IMR-90 (cell line): ENCODE data around the gene GPC5. TPM values are rescaled to one million over a fixed set of nuclear protein-coding genes. Genes with fewer than 3 reads are reported as not detected.

Experiments used
- ATAC-seq: fragments of 200-7000 bp; cut with Tn5 transposase; 2 replicates; pipeline ENCODE4 v1.9.1; 2020; ENCODE audit warnings: low read depth, mild to moderate bottlenecking, moderate library complexity
- BruUV-seq: library from RNA; stranded (reverse); fragments of 400-500 nt; replicated peaks from 2 replicates; lab custom pipeline; 2021; lab: Mats Ljungman, UMichigan
- CTCF ChIA-PET: fragments of 300-600 bp; formaldehyde crosslinking; extraction: SDS; loops from one replicate; lab custom pipeline; 2021; ENCODE audit warnings: antibody characterized with exemption; lab: Yijun Ruan, JAX
- POLR2A ChIA-PET: fragments of 300-600 bp; sonication (Branson Sonifier 250); formaldehyde crosslinking; loops from one replicate; lab custom pipeline; 2022; ENCODE audit warnings: antibody characterized with exemption; ENCODE audit not compliant: unreplicated experiment; lab: Charles Lee
- DNase-seq: peaks from one replicate; pipeline ENCODE4 v3.0.0; 2013
- H2AFZ ChIP-seq: replicated peaks from 2 replicates; pipeline ENCODE3; 2013; ENCODE audit warnings: low read length, mild to moderate bottlenecking; ENCODE audit not compliant: poor library complexity
- H2AK5ac ChIP-seq: 2 replicates; pipeline ENCODE4 v1.6.1; 2013; ENCODE audit warnings: low read depth, low read length, inconsistent platforms
- H2AK9ac ChIP-seq: replicated peaks from 2 replicates; pipeline ENCODE3; 2013; ENCODE audit warnings: mild to moderate bottlenecking, low read depth, low read length, moderate library complexity; ENCODE audit not compliant: poor library complexity
- H2BK120ac ChIP-seq: 2 replicates; pipeline ENCODE4 v1.6.1; 2013; ENCODE audit warnings: low read depth, low read length, inconsistent platforms
- H2BK15ac ChIP-seq: 3 replicates; pipeline ENCODE4 v1.6.1; 2013; ENCODE audit warnings: low read depth, low read length, inconsistent platforms
- H2BK20ac ChIP-seq: 2 replicates; pipeline ENCODE4 v1.6.1; 2013; ENCODE audit warnings: low read depth, mild to moderate bottlenecking, inconsistent platforms, low read length, moderate library complexity
- H2BK5ac ChIP-seq: 2 replicates; pipeline ENCODE4 v1.6.1; 2013; ENCODE audit warnings: mild to moderate bottlenecking, low read depth, low read length, inconsistent platforms; ENCODE audit not compliant: poor library complexity, severe bottlenecking
- H3K14ac ChIP-seq: replicated peaks from 2 replicates; pipeline ENCODE4 v1.6.1; 2013; ENCODE audit warnings: low read depth, low read length, inconsistent platforms
- H3K18ac ChIP-seq: 2 replicates; pipeline ENCODE4 v1.6.1; 2013; ENCODE audit warnings: low read depth, low read length, control low read depth
- H3K23ac ChIP-seq: 2 replicates; pipeline ENCODE4 v1.6.1; 2013; ENCODE audit warnings: low read depth, low read length, inconsistent platforms
- H3K27ac ChIP-seq: 2 replicates; pipeline ENCODE4 v1.5.1; 2013; ENCODE audit warnings: mild to moderate bottlenecking, control low read depth, low read length; ENCODE audit not compliant: insufficient read depth
- H3K27me3 ChIP-seq: 2 replicates; pipeline ENCODE4 v1.6.1; 2013; ENCODE audit warnings: low read length; ENCODE audit not compliant: control insufficient read depth, insufficient read depth
- H3K36me3 ChIP-seq: 2 replicates; pipeline ENCODE4 v1.6.1; 2013; ENCODE audit warnings: low read length, mixed read lengths; ENCODE audit not compliant: control insufficient read depth, insufficient read depth
- H3K4ac ChIP-seq: 2 replicates; pipeline ENCODE4 v1.6.1; 2013; ENCODE audit warnings: low read depth, low read length, inconsistent platforms
- H3K4me1 ChIP-seq: 2 replicates; pipeline ENCODE4 v1.6.1; 2013; ENCODE audit warnings: low read length, mixed read lengths; ENCODE audit not compliant: control insufficient read depth, insufficient read depth
- H3K4me2 ChIP-seq: 2 replicates; pipeline ENCODE4 v1.6.1; 2013; ENCODE audit warnings: low read depth, mild to moderate bottlenecking, control low read depth, low read length, moderate library complexity
- H3K4me3 ChIP-seq: 2 replicates; pipeline ENCODE4 v1.5.1; 2013; ENCODE audit warnings: low read depth, mild to moderate bottlenecking, control low read depth, low read length, moderate library complexity; ENCODE audit not compliant: insufficient read depth
- H3K56ac ChIP-seq: 2 replicates; pipeline ENCODE4 v1.6.1; 2013; ENCODE audit warnings: low read length, inconsistent platforms; ENCODE audit not compliant: insufficient read depth; ENCODE audit errors: extremely low read depth
- H3K79me1 ChIP-seq, 2 experiments: 2 replicates each; pipeline ENCODE4 v1.6.1; 2013; ENCODE audit warnings: low read length in 2 of 2, inconsistent platforms in 1 of 2, low read depth in 1 of 2
- H3K9ac ChIP-seq: 2 replicates; pipeline ENCODE4 v1.6.1; 2013; ENCODE audit warnings: low read depth, low read length, control low read depth
- H3K9me1 ChIP-seq: 2 replicates; pipeline ENCODE4 v1.6.1; 2013; ENCODE audit warnings: low read length, inconsistent platforms; ENCODE audit not compliant: insufficient read depth
- H3K9me3 ChIP-seq: 2 replicates; pipeline ENCODE4 v1.6.1; 2013; ENCODE audit warnings: low read length; ENCODE audit not compliant: control insufficient read depth, insufficient read depth
- H4K20me1 ChIP-seq: 2 replicates; pipeline ENCODE4 v1.6.1; 2013; ENCODE audit warnings: low read length, inconsistent platforms; ENCODE audit not compliant: insufficient read depth
- H4K5ac ChIP-seq: 2 replicates; pipeline ENCODE4 v1.6.1; 2013; ENCODE audit warnings: mild to moderate bottlenecking, low read depth, low read length, control low read depth
- H4K8ac ChIP-seq, 2 experiments: 2 replicates each; pipeline ENCODE4 v1.6.1; 2013; ENCODE audit warnings: low read depth in 2 of 2, low read length in 2 of 2, control low read depth in 1 of 2, inconsistent platforms in 1 of 2
- H4K91ac ChIP-seq: 2 replicates; pipeline ENCODE4 v1.6.1; 2013; ENCODE audit warnings: low read depth, low read length, inconsistent platforms; ENCODE audit not compliant: insufficient read depth
- BHLHE40 ChIP-seq: fragments of 150-350 bp; IDR thresholded peaks from 2 replicates; pipeline ENCODE4 v1.6.1; 2016; ENCODE audit warnings: mild to moderate bottlenecking, low read depth, low read length
- CEBPB ChIP-seq: IDR thresholded peaks from 2 replicates; pipeline ENCODE4 v1.6.1; 2012; ENCODE audit warnings: low read depth, low read length, improper control_type of control experiment
- CHD1 ChIP-seq: IDR thresholded peaks from 2 replicates; pipeline ENCODE4 v1.6.1; 2012; ENCODE audit warnings: low read depth, low read length, improper control_type of control experiment
- FOS ChIP-seq: fragments of 150-350 bp; IDR thresholded peaks from 2 replicates; pipeline ENCODE4 v1.6.1; 2016; ENCODE audit warnings: low read depth, low read length
- MAFK ChIP-seq: IDR thresholded peaks from 2 replicates; pipeline ENCODE4 v1.6.1; 2012; ENCODE audit warnings: low read depth, low read length, improper control_type of control experiment
- MAZ ChIP-seq: IDR thresholded peaks from 2 replicates; pipeline ENCODE4 v1.6.1; 2012; ENCODE audit warnings: low read depth, mild to moderate bottlenecking, low read length, improper control_type of control experiment, moderate library complexity, borderline replicate concordance
- MXI1 ChIP-seq: IDR thresholded peaks from 2 replicates; pipeline ENCODE4 v1.6.1; 2012; ENCODE audit warnings: low read depth, mild to moderate bottlenecking, low read length, moderate library complexity, borderline replicate concordance
- NFE2L2 ChIP-seq: fragments of 150-350 bp; IDR thresholded peaks from 2 replicates; pipeline ENCODE4 v1.6.1; 2016; ENCODE audit warnings: low read depth, mild to moderate bottlenecking, low read length
- POLR2A ChIP-seq: IDR thresholded peaks from 2 replicates; pipeline ENCODE4 v1.6.1; 2012; ENCODE audit warnings: mild to moderate bottlenecking, low read depth, low read length
- RAD21 ChIP-seq: IDR thresholded peaks from 2 replicates; pipeline ENCODE4 v1.6.1; 2012; ENCODE audit warnings: low read length, improper control_type of control experiment
- RCOR1 ChIP-seq: IDR thresholded peaks from 2 replicates; pipeline ENCODE4 v1.6.1; 2012; ENCODE audit warnings: mild to moderate bottlenecking, low read length, improper control_type of control experiment; ENCODE audit not compliant: insufficient replicate concordance
- RFX5 ChIP-seq: IDR thresholded peaks from 2 replicates; pipeline ENCODE4 v1.8.0; 2012; ENCODE audit warnings: low read depth, mild to moderate bottlenecking, low read length, moderate library complexity
- SMC3 ChIP-seq: fragments of 150-350 bp; IDR thresholded peaks from 2 replicates; pipeline ENCODE4 v1.6.1; 2016; ENCODE audit warnings: low read depth, mild to moderate bottlenecking, antibody characterized with exemption, low read length, moderate library complexity
- WGBS, 2 experiments: methylation state at CpG; one replicate each; pipeline versions ENCODE4 v1.1.5 to v1.1.7; 2013; ENCODE audit warnings: missing lambda C conversion rate in 2 of 2; ENCODE audit not compliant: insufficient read length in 1 of 2; ENCODE audit errors: extremely low coverage in 2 of 2; 5-methylcytosine and 5-hydroxymethylcytosine counted together
- dilution Hi-C: fragments of 300-500 bp; cut with HindIII; formaldehyde crosslinking; loops from one replicate; pipeline ENCODE4 v1.14.3; 2018; ENCODE audit warnings: low sequenced_read_pairs; ENCODE audit not compliant: unreplicated experiment
- in situ Hi-C: fragments of 300-500 bp; cut with MboI; formaldehyde crosslinking; loops from 3 replicates; pipeline ENCODE4 v1.14.3; 2019; ENCODE audit warnings: low sequenced_read_pairs, inconsistent platforms, mixed read lengths
- intact Hi-C: fragments of 100-400 bp; cut with micrococcal nuclease; formaldehyde crosslinking; loops from 2 replicates; pipeline ENCODE4 v1.10.0; 2022
- polyA plus RNA-seq, 3 experiments: library from polyadenylated mRNA; depleted of rRNA; stranded (reverse); fragments of >200 nt; gene quantifications; 2 replicates each; pipeline ENCODE4 v1.2.3, GENCODE V29; 2012; ENCODE audit warnings: low replicate concordance in 1 of 3
- total RNA-seq: library from RNA; depleted of rRNA; stranded (reverse); fragments of >200 nt; gene quantifications from 2 replicates; pipeline ENCODE4 v1.2.3, GENCODE V29; 2012
- TF ChIP-seq, protein P1 (sequence below): fragments of 150-350 bp; IDR thresholded peaks from 2 replicates; pipeline ENCODE4 v1.6.1; 2017; ENCODE audit warnings: mild to moderate bottlenecking, antibody characterized with exemption, low read length, low read depth
- TF ChIP-seq, protein P2 (sequence below): fragments of 150-350 bp; IDR thresholded peaks from 2 replicates; pipeline ENCODE4 v1.6.1; 2016; ENCODE audit warnings: low read depth, mild to moderate bottlenecking, low read length, moderate library complexity, borderline replicate concordance
- TF ChIP-seq, protein P3 (sequence below): conservative IDR thresholded peaks from 2 replicates; pipeline ENCODE4 v1.5.1; 2012; ENCODE audit warnings: mild to moderate bottlenecking, low read depth, low read length, improper control_type of control experiment

The GPC5 gene
- total and polyA plus RNA-seq, 2 of the 4 experiments (the other 2 are of a cell fraction), result 0.94 to 1.8 TPM

- H3K27me3 ChIP-seq, result no peaks in the 10 kb centered on the region
- no peak overlapping the region for H2AK9ac ChIP-seq
- H2AK5ac ChIP-seq, result no peak overlapping the region
- no peak overlapping the region for H3K18ac ChIP-seq
- H3K9me1 ChIP-seq, result no peaks in the 10 kb centered on the region
- intact Hi-C loops, result no loop called here
- no peak overlapping the region for H2AFZ ChIP-seq
- no peak overlapping the region for H3K23ac ChIP-seq
- no peak overlapping the region for H2BK20ac ChIP-seq
- TF ChIP-seq FOS (no peak), MAZ (no peak), CEBPB (no peak), POLR2A (no peak), MAFK (no peak), CHD1 (no peak), NFE2L2 (no peak), MXI1 (no peak), BHLHE40 (no peak), SMC3 (no peak), RAD21 (no peak), RFX5 (no peak), RCOR1 (no peak)
- TF ChIP-seq, protein P1, sequence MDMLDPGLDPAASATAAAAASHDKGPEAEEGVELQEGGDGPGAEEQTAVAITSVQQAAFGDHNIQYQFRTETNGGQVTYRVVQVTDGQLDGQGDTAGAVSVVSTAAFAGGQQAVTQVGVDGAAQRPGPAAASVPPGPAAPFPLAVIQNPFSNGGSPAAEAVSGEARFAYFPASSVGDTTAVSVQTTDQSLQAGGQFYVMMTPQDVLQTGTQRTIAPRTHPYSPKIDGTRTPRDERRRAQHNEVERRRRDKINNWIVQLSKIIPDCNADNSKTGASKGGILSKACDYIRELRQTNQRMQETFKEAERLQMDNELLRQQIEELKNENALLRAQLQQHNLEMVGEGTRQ, result no peak
- TF ChIP-seq, protein P2, sequence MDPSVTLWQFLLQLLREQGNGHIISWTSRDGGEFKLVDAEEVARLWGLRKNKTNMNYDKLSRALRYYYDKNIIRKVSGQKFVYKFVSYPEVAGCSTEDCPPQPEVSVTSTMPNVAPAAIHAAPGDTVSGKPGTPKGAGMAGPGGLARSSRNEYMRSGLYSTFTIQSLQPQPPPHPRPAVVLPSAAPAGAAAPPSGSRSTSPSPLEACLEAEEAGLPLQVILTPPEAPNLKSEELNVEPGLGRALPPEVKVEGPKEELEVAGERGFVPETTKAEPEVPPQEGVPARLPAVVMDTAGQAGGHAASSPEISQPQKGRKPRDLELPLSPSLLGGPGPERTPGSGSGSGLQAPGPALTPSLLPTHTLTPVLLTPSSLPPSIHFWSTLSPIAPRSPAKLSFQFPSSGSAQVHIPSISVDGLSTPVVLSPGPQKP, result no peak
- TF ChIP-seq, protein P3, sequence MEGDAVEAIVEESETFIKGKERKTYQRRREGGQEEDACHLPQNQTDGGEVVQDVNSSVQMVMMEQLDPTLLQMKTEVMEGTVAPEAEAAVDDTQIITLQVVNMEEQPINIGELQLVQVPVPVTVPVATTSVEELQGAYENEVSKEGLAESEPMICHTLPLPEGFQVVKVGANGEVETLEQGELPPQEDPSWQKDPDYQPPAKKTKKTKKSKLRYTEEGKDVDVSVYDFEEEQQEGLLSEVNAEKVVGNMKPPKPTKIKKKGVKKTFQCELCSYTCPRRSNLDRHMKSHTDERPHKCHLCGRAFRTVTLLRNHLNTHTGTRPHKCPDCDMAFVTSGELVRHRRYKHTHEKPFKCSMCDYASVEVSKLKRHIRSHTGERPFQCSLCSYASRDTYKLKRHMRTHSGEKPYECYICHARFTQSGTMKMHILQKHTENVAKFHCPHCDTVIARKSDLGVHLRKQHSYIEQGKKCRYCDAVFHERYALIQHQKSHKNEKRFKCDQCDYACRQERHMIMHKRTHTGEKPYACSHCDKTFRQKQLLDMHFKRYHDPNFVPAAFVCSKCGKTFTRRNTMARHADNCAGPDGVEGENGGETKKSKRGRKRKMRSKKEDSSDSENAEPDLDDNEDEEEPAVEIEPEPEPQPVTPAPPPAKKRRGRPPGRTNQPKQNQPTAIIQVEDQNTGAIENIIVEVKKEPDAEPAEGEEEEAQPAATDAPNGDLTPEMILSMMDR, result no peak
- H3K14ac ChIP-seq, result no peak overlapping the region
- H2BK15ac ChIP-seq, result no peak overlapping the region
- BruUV-seq, result no TSS peak
- no peaks in the 10 kb centered on the region for H3K4me1 ChIP-seq
- H2BK5ac ChIP-seq, result no peak overlapping the region
- dilution Hi-C loops, result no loop called here
- CTCF ChIA-PET, result no interaction called here
- in situ Hi-C loops, result no loop called here
- H3K4me2 ChIP-seq, result no peak overlapping the region
- no peaks in the 10 kb centered on the region for H3K36me3 ChIP-seq
- no peaks in the 10 kb centered on the region for H3K79me1 ChIP-seq
- no peak overlapping the region for H3K56ac ChIP-seq
- no peak overlapping the region for H3K4me3 ChIP-seq
- H3K9ac ChIP-seq, result no peak overlapping the region
- 0 out of 2 replicates have a peak overlapping the region, but pooled peaks have one; percentile 40 for H2BK120ac ChIP-seq
- H4K91ac ChIP-seq, result no peak overlapping the region
- no peak for ATAC-seq
- H3K27ac ChIP-seq, result no peak overlapping the region
- H3K4ac ChIP-seq, result no peak overlapping the region
- peak overlapping the region in 1 of 2 experiments; percentile 10; a peak in 1 of 4 replicates for H4K8ac ChIP-seq
- POLR2A ChIA-PET, result no interaction called here
- peak; percentile 34 for DNase-seq
- 40% methylated on average over 1 of the region's 9 CpGs; no CpG with 5 or more reads in 1 of the 2 experiments for WGBS, 2 experiments
- no peaks in the 10 kb centered on the region for H4K20me1 ChIP-seq
- no peak overlapping the region for H4K5ac ChIP-seq
- H3K9me3 ChIP-seq, result peaks cover 6% of the 10 kb centered on the region
Observed at GRCh38 chr13:91572944-91573598, 174.7 kb downstream of the GPC5 start.
